HG03097 (cell line): ENCODE measurements around the gene TPGS1.

Experiments used
- ATAC-seq: cut with Tn5 transposase; IDR thresholded peaks from one replicate; pipeline ENCODE4 v1.9.1; 2021; ENCODE audit not compliant: unreplicated experiment, low FRiP score

TPGS1 gene

GRCh38 chr19:536881-537404, 29.6 kb downstream of the TPGS1 start:
- ATAC-seq: no peak

GRCh38 chr19:538641-539428, 31.5 kb downstream of the TPGS1 start:
- ATAC-seq: no peak

DNA sequence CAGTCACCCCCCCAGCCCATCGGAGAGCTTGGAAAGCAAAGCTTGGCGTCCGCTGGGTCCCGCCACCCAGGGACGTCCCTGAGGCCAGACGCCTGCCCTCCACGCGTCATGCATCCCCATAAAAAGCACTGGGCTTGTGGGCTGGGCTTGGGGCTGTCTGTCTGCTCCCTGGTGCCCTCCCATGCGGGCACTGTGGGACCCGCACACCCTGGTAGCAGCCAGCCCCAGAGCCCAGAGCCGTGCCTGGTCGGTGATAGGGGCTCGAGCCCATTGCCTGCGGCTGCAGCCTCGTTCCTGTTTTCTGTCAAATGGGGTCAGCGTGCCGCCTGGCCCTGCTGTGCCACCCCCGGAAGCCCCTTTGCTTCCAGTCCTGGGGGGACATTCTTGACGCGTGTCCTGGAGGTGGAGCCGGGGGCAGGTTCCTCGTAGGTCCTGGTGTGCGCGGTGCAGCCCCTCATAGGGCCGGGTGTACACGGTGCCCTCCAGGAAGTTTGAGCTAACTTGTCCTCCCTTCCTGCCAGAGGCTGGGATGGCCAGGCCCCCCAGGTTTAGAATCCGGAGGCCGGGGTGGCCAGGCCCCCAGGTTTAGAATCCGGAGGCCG, 32.2 kb downstream of the TPGS1 start:
- no peak for ATAC-seq

DNA sequence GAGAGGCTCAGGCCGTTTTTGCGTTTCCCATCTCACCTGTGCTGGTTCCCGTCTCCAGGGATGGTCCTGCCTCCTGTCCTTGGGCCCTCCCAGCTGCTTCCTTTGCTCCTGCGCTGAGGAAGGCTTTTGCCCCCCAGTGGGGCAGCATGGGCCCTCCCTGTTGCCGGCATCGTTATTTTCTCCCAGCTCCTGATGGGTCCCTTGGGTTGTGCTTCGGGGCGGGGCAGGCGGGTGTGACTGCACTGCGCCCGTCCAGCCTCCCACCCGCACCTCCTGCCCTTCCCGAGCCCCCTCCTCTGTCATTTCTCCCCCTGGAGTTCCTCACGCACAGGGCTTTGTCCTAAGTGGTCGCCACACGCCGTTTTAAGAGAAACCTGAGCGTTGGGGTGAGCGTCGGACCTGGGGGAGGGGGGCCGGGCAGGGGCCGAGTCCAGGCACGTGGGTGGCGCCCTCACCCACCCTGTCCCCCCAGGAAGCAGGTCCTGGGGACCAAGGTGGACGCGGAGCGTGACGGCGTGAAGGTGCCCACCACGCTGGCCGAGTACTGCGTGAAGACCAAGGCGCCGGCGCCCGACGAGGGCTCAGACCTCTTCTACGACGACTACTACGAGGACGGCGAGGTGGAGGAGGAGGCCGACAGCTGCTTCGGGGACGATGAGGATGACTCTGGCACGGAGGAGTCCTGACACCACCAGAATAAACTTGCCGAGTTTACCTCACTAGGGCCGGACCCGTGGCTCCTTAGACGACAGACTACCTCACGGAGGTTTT, 33.8 kb downstream of the TPGS1 start:
- no peak for ATAC-seq

- ATAC-seq: no peak
Observed at GRCh38 chr19:541699-542098, 34.4 kb downstream of the TPGS1 start.

- ATAC-seq: no peak
Observed at GRCh38 chr19:542173-542866, 35.0 kb downstream of the TPGS1 start.

DNA sequence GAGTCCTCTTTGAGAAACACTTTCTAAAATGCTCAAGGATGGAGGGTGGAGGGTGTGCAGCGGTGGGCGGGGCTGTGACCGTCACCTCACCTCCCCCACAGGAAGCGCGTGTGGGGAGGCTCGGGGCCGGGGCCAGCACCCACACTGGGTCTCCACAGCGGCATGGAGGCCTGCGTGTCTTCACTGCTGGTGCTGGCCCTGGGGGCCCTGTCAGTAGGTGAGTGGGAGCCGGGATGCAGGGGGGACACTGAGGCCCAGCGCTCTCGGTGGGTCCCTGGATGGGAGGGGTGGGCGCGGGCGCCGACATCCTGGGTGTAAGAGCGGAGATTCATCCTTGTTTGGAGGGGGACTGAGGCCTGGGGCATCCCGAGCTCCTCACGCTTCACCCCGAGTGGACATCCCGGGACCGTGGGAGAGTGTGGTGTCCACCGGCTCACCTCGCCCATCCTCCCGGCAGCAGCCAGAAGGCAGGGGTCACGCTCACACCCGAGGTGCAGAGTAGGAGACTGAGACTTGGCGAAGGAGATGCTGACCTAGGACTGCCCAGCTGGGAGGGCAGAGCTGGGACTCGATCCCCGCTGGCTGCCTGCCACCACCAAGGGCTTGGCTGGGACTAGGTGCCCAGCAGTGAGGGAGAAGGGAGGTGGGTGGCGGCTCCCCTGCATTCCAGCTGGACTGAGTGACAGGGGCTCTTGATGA, 36.8 kb downstream of the TPGS1 start, which contains the start of gene GZMM:
GZMM (plus strand) TSS at position 144 of the 699 bp plus-strand sequence; CDS start at position 163, 19 bp downstream.
- ATAC-seq: no peak

- ATAC-seq: no peak
Observed at GRCh38 chr19:547117-547516, 39.8 kb downstream of the TPGS1 start.

DNA sequence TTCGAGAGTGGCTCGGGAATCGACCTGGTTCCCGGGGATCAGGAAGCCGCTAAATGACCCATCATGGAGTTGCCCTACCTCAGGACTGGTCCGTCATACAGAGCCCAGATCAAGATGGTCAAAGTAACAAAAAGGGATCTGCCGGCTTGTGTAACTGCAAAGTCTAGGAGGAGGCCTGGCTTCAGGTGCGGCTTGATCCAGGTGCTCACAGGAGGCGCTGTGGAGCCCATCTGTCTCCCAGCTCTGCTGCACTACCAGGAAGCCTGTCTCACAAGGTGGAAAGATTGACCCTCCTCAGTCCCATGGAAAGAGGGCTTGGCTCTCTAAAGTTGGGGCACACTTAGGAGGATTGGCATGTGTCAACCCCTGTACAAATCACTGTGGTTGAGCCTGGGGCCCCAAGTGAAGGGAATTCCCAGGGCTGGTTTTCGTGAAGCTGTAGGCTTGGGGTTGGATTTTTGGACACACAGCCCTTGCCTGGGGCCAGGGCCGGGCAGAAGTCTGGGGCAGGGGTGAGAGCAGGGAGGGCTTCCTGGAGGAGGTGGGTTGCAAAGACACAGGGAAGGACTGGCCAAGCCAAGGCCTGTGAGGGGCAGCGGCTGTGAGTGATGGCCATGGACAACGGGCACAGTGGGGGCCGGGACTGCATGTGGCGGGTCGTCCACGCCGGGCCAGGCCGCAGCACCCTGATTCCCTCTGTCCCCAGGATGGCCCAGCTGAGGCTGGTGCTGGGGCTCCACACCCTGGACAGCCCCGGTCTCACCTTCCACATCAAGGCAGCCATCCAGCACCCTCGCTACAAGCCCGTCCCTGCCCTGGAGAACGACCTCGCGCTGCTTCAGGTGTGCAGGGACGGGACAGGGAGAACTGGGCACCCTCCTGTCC, 40.8 kb downstream of the TPGS1 start:
- ATAC-seq: no peak

GRCh38 chr19:548886-549830, 41.9 kb downstream of the TPGS1 start:
- no peak for ATAC-seq

DNA sequence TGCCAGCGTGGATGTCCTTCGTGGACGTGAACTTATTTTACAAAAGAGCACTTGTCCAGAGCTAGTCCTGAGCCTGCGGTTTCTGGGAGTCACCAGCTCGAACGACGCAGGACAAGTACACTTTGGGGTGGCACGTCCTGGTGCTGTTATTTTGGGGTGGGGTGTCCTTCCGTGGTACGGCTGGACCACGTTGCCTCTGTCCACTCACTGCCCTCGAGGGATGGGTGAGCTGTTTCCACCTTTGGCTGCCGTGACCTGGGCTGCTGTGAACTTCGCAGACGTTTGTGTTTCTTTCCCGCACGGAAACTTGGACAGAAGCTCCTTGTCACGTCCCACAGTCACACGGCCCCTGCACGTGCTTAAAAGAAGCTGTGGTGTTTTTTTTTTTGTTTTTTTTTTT, 47.5 kb downstream of the TPGS1 start:
- ATAC-seq: no peak

DNA sequence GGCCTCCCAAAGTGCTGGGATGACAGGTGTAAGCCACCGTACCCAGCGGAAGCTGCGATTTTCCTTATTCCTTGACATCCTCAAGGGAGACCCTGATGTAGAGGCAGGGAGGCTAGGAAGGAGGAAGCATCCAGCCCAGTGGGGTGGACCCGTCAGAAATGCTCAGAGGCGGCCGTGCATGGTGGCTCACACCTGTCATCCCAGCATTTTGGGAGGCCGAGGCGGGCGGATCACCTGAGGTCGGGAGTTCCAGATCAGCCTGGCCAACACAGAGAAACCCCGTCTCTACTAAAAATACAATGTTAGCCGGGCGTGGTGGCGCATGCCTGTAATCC, 48.1 kb downstream of the TPGS1 start:
- ATAC-seq: no peak

DNA sequence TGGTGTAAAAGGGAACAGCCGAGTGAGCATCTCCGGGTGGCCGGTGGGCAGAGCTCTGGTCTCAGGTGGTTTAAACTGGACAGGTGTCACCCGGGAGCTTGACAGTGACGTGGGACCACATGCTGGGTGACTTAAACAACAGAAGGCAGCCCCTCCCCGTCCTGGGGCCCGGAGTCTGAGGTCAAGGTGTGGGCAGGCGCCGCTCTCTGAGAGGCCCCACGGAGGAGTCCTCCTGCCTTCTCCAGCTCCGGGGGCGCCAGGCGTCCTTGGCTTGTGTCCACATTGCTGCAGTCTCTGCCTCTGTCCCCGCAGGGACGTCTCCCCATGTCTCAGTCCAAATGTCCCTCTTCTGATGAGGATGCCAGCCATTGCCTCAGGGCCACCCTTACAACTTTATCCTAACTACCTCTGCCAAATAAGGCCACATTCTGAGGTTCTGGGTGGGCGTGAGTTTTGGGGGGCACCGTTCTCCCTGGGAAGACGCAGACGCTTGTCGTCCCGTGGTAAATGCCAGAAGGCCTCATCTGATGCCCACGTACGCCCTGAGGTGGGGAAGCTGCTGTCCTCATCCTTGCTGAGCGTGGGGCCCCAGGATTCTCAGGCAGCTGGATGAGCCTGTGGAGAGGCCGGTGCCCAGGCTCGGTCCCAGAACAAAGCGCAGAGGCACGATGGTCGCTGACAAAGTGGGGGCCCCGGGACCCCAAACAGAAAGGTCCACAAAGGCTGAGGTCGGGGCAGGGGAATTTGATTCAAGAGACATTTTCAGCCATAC, 49.5 kb downstream of the TPGS1 start:
- ATAC-seq: no peak

- no peak for ATAC-seq
Observed at GRCh38 chr19:558770-559439, 51.6 kb downstream of the TPGS1 start.

- ATAC-seq: no peak
Observed at GRCh38 chr19:560121-560520, 52.8 kb downstream of the TPGS1 start.

GRCh38 chr19:566403-566802, 59.1 kb downstream of the TPGS1 start:
- ATAC-seq: no peak

DNA sequence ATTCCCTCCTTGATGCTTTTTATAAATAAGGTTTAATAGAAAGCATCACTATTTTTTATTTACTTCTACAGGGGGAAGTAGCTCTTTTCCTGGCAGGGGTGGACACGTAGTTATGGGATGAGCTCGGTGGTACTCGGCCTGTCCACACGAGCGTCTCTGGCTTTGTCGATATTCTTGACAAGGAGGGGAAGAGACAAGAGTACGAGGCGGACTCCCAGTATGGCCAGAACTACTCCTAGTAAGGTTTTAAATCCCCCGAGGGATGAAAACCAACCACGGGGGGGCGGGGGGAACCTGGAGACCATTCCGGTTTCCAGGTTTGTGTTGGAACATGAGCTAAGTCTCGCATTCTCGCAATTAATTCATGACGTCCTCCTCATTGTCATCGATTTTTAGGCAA, 59.5 kb downstream of the TPGS1 start:
- ATAC-seq: no peak
